Liver (tissue), 9 donors: ENCODE measurements around the gene KIF22. TPM values are rescaled to one million over a fixed set of nuclear protein-coding genes. Genes with fewer than 3 reads are reported as not detected.
"Not testable (repeated sequence)": the region's sequence is repeated elsewhere in the genome, so short reads cannot be mapped to it uniquely, and the experiment has no call there.

ENCODE experiments used
- DNase-seq: peaks from one replicate; pipeline ENCODE4 v3.0.0-alpha.2; 2017; ENCODE audit warnings: low spot score
- H3K27ac ChIP-seq, 2 donors: one replicate each; pipeline ENCODE4 v1.7.0; 2013; ENCODE audit warnings: inconsistent platforms in 2 of 2, low read length in 2 of 2, control low read depth in 1 of 2, low read depth in 1 of 2, mild to moderate bottlenecking in 1 of 2
- H3K27me3 ChIP-seq, 4 donors: one replicate each; pipeline versions ENCODE4 v1.6.1 to v1.7.0; 2013; ENCODE audit warnings: low read length in 3 of 4, inconsistent platforms in 1 of 4, mild to moderate bottlenecking in 1 of 4, moderate library complexity in 1 of 4; ENCODE audit not compliant: control insufficient read depth in 4 of 4, insufficient read depth in 4 of 4
- H3K36me3 ChIP-seq, 4 donors: one replicate each; pipeline versions ENCODE4 v1.6.1 to v1.7.0; 2013; ENCODE audit warnings: low read length in 3 of 4, mild to moderate bottlenecking in 3 of 4, low read depth in 1 of 4, moderate library complexity in 1 of 4; ENCODE audit not compliant: control insufficient read depth in 4 of 4, insufficient read depth in 3 of 4
- H3K4me1 ChIP-seq, 4 donors: one replicate each; pipeline versions ENCODE4 v1.6.1 to v1.7.0; 2013; ENCODE audit warnings: low read length in 3 of 4, mild to moderate bottlenecking in 3 of 4, moderate library complexity in 1 of 4; ENCODE audit not compliant: control insufficient read depth in 4 of 4, insufficient read depth in 4 of 4
- H3K4me3 ChIP-seq, 3 donors: one replicate each; pipeline versions ENCODE4 v1.6.1 to v1.7.0; 2013; ENCODE audit warnings: low read length in 3 of 3, control low read depth in 1 of 3, low read depth in 1 of 3, mild to moderate bottlenecking in 1 of 3
- H3K9ac ChIP-seq, 2 donors: one replicate each; pipeline ENCODE4 v1.7.0; 2013; ENCODE audit warnings: low read length in 2 of 2, mild to moderate bottlenecking in 2 of 2, moderate library complexity in 2 of 2, control low read depth in 1 of 2, low read depth in 1 of 2
- H3K9me3 ChIP-seq, 4 donors: one replicate each; pipeline versions ENCODE4 v1.6.1 to v1.7.0; 2013; ENCODE audit warnings: low read length in 3 of 4; ENCODE audit not compliant: control insufficient read depth in 4 of 4
- CTCF ChIP-seq: fragments of 150-350 bp; IDR thresholded peaks from 2 replicates; pipeline ENCODE4 v1.5.1; 2017; ENCODE audit warnings: improper control_type of control experiment, low read depth, low read length; ENCODE audit not compliant: missing input control
- FOXA1 ChIP-seq: IDR thresholded peaks from 2 replicates; pipeline ENCODE4 v1.6.1; 2016; ENCODE audit warnings: antibody characterized with exemption
- FOXA2 ChIP-seq: IDR thresholded peaks from 2 replicates; pipeline ENCODE4 v1.6.1; 2016; ENCODE audit warnings: antibody characterized with exemption
- HNF4A ChIP-seq, 2 donors: conservative IDR thresholded peaks; 2 replicates each; pipeline ENCODE4 v1.6.1; 2016; ENCODE audit warnings: antibody characterized with exemption in 2 of 2, mild to moderate bottlenecking in 2 of 2
- JUND ChIP-seq, 2 donors: IDR thresholded peaks; 2 replicates each; pipeline ENCODE4 v1.6.1; 2016; ENCODE audit warnings: antibody characterized with exemption in 2 of 2
- RAD21 ChIP-seq, 2 donors: IDR thresholded peaks; 2 replicates each; pipeline ENCODE4 v1.6.1; 2016; ENCODE audit warnings: antibody characterized with exemption in 2 of 2, mild to moderate bottlenecking in 2 of 2
- REST ChIP-seq: IDR thresholded peaks from 2 replicates; pipeline ENCODE4 v1.6.1; 2016; ENCODE audit warnings: antibody characterized with exemption, mild to moderate bottlenecking
- YY1 ChIP-seq: IDR thresholded peaks from 2 replicates; pipeline ENCODE4 v1.6.1; 2016; ENCODE audit warnings: antibody characterized with exemption, mild to moderate bottlenecking
- ZBTB33 ChIP-seq: IDR thresholded peaks from 2 replicates; pipeline ENCODE4 v1.6.1; 2016; ENCODE audit warnings: antibody characterized with exemption
- WGBS: extraction: QIAGEN DNeasy Blood & Tissue Kit; methylation state at CpG from one replicate; pipeline ENCODE4 v1.1.7; 2013; 5-methylcytosine and 5-hydroxymethylcytosine counted together
- polyA plus RNA-seq, 2 donors: library from polyadenylated mRNA; stranded (reverse) in 1 of 2; unstranded in 1 of 2; fragments of 200-250 nt in 1 of 2; fragments of >200 nt in 1 of 2; fragmentation: Nextera tagmentation in 1 of 2; extraction: Ambion mirVana in 1 of 2; gene quantifications; one replicate each; pipeline versions ENCODE4 v1.2.1 to v1.2.3, GENCODE V29; 2013 to 2015
- total RNA-seq, 2 donors: library from RNA; depleted of rRNA; stranded (reverse); fragments of >200 nt; gene quantifications; one replicate each; pipeline ENCODE4 v1.2.3, GENCODE V29; 2014
- TF ChIP-seq, protein P1 (sequence below): IDR thresholded peaks from 2 replicates; pipeline ENCODE4 v1.6.1; 2016; ENCODE audit warnings: antibody characterized with exemption
- TF ChIP-seq, protein P2 (sequence below): IDR thresholded peaks from 2 replicates; pipeline ENCODE4 v1.6.1; 2016; ENCODE audit warnings: antibody characterized with exemption
- donor health status: healthy.
- donor health status: healthy.
- donor health status: healthy.
- donor health status: healthy.
- donor health status: healthy.

KIF22 gene
- total and polyA plus RNA-seq, 4 donors: 15.0 to 80.1 (median 49.3) TPM

GRCh38 chr16:29784901-29785500, 5.5 kb upstream of the KIF22 start (continued):
- peak; percentile 71 for TF ChIP-seq CTCF
- TF ChIP-seq, protein P1, sequence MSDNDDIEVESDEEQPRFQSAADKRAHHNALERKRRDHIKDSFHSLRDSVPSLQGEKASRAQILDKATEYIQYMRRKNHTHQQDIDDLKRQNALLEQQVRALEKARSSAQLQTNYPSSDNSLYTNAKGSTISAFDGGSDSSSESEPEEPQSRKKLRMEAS: no peak
- TF ChIP-seq RAD21 (IDR thresholded peaks at IDR 0.05): peak; percentile 68 to 85
- TF ChIP-seq JUND (IDR thresholded peaks at IDR 0.05): no peak
- no peak for TF ChIP-seq FOXA1

- not testable (repeated sequence) for H3K27me3 ChIP-seq, H3K9ac ChIP-seq, H3K4me3 ChIP-seq, H3K27ac ChIP-seq, DNase-seq, H3K36me3 ChIP-seq, H3K9me3 ChIP-seq
- H3K4me1 ChIP-seq: peaks cover 5 to 22% (median 15%) of the 10 kb centered on the region in 4 donors
- WGBS: 83% methylated on average over 4 of the region's 4 CpGs
Observed at GRCh38 chr16:29787155-29787554, 3.4 kb upstream of the KIF22 start.

DNA sequence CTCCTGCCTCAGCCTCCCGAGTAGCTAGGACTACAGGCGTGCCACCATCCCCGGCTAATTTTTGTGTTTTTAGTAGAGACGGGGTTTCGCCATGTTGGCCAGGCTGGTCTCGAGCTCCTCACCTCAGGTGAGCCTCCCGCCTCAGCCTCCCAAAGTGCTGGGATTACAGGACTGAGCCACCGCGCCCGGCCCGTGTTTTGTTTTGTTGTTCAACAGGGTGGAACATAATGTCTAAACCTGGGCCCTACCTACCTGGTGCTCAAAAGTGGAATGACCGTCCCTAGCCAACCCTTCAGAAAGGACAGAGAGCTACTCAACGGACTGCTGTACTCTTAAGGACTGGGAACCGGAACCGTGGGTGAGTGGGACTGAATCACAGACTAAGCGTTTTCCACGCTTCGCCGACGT, 772 bp upstream of the KIF22 start:
- no peak for TF ChIP-seq YY1
- TF ChIP-seq HNF4A (conservative IDR thresholded peaks at IDR 0.05): no peak
- no peak for TF ChIP-seq CTCF
- TF ChIP-seq RAD21 (IDR thresholded peaks at IDR 0.05): no peak
- TF ChIP-seq, protein P1: no peak
- TF ChIP-seq REST: no peak
- no peak for TF ChIP-seq ZBTB33
- no peak for TF ChIP-seq FOXA2
- no peak for TF ChIP-seq JUND (IDR thresholded peaks at IDR 0.05)
- TF ChIP-seq, protein P2, sequence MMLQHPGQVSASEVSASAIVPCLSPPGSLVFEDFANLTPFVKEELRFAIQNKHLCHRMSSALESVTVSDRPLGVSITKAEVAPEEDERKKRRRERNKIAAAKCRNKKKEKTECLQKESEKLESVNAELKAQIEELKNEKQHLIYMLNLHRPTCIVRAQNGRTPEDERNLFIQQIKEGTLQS: no peak
- Histone ChIP-seq H3K36me3 (no peaks in the 10 kb centered on the region), H3K4me1 (peaks cover 3 to 22% (median 14%) of the 10 kb centered on the region in 4 donors), H3K9ac (peak overlapping the region; percentile 53 to 89), H3K27ac (peak overlapping the region; percentile 70 to 89), H3K9me3 (no peaks in the 10 kb centered on the region), H3K4me3 (peak overlapping the region; percentile 50 to 91 (median 74)), H3K27me3 (no peaks in the 10 kb centered on the region)
- no peak for DNase-seq
- 52% methylated on average over 20 of the region's 20 CpGs for WGBS
